GM10266 (cell line): ENCODE measurements around the gene METTL13.

Source experiments
- DNase-seq: peaks from one replicate; pipeline ENCODE4 v3.0.0; 2012; ENCODE audit errors: extremely low spot score
- TF ChIP-seq, protein P1 (sequence below): IDR thresholded peaks from 2 replicates; pipeline ENCODE4 v1.5.1; 2012; ENCODE audit warnings: mild to moderate bottlenecking, low read depth; ENCODE audit not compliant: control insufficient read depth, insufficient read depth; ENCODE audit errors: missing control alignments

METTL13 gene

DNA sequence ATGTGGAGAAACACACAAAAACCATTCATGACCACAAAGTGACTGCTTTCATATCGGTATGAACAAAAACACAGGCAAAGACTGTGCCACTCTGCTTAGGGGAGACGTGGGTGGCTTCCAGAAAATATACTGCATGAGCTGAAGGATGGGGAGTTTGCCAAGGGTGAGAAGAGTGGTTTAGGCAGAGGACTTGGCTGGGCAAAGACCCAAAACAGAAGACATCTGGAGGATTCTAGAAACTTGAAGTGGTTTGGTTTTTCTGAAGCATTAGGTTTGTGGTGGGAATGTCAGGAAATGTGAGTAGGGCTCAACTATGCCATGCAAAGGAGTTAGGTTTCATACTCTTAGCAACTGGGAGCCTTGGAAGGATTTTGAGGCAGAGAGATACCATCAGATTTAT lies 33.2 kb downstream of the METTL13 start:
- DNase-seq: no peak
- TF ChIP-seq, protein P1, sequence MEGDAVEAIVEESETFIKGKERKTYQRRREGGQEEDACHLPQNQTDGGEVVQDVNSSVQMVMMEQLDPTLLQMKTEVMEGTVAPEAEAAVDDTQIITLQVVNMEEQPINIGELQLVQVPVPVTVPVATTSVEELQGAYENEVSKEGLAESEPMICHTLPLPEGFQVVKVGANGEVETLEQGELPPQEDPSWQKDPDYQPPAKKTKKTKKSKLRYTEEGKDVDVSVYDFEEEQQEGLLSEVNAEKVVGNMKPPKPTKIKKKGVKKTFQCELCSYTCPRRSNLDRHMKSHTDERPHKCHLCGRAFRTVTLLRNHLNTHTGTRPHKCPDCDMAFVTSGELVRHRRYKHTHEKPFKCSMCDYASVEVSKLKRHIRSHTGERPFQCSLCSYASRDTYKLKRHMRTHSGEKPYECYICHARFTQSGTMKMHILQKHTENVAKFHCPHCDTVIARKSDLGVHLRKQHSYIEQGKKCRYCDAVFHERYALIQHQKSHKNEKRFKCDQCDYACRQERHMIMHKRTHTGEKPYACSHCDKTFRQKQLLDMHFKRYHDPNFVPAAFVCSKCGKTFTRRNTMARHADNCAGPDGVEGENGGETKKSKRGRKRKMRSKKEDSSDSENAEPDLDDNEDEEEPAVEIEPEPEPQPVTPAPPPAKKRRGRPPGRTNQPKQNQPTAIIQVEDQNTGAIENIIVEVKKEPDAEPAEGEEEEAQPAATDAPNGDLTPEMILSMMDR: no peak

DNA sequence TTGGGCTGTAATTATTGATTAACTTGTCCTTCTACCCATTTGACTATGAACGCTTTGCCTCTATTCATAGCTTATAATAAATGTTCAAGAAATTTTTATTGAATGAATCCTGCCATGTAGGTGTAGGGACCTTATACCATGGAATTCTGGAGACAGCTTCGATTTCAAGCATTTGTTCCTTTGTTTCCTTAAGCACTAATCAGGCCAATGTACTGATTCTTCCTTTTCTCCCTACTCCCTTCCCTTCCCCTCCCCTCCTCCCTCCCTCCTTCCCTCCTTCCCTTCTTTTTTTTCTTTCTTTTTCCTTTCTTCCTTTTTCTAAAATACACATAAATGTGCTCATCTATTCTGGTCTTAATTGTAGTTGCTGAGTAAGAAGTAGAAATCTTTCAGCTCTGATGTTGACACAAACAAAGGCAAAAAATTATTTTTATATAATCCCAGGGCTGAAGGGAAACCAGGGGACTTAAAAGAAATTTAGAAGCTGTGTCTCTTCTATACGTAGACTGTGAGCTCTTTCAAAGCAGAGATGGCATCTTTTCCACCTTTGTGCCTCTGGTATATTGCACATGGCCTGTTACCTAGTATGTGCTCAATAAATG lies 34.9 kb downstream of the METTL13 start:
- DNase-seq: no peak
- TF ChIP-seq, protein P1: no peak

DNA sequence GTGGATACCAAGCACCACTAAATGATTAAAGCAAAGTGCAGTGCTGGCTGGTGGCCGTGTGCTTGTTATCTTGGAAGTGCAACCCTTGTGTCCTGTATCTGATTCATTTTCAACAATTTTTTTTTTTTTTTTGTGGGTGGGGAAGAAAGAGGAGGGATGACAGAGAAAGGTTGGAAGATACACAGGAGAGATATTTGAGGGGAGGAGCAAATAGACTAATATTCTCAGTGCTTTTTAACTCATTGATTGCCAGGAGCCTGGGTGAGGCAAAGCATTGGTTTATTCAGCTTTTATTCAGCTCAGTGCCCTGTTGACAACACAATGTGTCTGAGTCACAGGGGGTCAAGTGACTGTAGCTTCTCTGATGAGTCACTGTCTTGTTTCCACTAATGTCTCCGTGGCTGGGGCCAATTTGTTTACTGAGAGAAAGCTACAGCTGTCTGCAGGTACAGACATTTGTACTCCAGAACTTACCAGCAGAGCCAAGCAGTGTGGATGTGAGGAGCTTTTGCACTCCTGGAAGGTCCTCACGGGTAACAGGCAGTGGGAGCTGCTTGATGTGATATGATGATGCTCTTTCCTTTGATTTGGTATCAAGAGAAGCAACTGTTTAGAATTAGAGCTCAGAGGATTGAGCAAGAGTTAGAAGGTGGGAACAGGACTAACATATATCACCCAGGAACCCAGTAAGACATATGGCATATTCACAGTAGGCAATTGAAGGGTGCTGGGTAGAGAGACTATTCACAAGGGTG lies 36.2 kb downstream of the METTL13 start:
- no peak for DNase-seq
- TF ChIP-seq, protein P1: no peak

DNA sequence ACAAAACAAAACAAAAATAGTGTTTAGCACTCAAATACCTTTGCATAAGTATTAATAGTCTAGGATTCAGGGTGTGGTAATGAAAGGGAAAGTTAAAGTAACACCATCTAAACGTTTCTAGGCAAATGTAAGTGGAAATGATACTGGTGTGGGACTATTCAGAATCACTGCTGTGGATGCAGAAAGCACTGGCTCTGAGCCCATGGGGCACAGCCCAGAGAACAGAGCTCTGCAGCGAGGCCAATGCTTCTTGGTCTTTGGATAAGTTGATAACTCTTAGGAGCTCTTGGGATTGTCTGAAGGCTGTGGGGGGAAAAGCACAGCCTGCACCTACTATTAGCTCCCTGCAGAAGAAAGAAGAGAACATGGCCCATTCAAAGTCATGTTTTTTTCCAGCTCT lies 38.5 kb downstream of the METTL13 start:
- TF ChIP-seq, protein P1: no peak
- no peak for DNase-seq

DNA sequence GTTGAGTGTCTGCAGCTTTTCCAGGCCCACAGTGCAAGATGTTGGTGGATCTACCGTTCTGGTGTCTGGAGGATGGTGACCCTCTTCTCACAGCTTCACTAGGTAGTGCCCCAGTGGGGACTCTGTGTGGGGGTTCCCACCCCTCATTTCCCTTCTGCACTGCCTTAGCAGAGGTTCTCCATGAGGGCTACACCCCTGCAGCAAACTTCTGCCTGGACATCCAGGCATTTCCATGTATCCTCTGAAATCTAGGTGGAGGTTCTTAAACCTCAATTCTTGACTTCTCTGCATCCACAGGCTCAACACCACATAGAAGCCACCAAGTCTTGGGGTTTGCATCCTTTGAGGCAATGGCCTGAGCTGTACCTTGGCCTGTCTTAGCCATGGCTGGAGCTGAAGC lies 45.5 kb downstream of the METTL13 start:
- DNase-seq: no peak
- TF ChIP-seq, protein P1: no peak

DNA sequence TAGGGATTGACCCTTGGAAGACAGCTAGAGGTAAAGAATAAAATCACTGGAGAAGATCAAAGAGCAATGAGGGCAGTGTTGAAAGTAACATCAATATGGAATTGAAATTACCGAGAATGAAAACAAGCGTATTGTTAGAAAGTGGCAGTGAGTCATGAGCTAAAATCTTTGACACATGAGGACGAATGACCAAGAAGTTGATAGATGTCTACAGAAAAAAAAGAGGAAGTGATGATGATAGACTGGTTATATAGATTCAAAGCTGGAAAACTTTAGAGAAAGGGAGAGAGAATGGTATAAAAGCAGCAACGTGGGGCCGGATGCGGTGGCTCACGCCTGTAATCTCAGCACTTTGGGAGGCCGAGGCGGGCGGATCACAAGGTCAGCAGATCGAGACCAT lies 47.3 kb downstream of the METTL13 start:
- DNase-seq: no peak
- TF ChIP-seq, protein P1: no peak

DNA sequence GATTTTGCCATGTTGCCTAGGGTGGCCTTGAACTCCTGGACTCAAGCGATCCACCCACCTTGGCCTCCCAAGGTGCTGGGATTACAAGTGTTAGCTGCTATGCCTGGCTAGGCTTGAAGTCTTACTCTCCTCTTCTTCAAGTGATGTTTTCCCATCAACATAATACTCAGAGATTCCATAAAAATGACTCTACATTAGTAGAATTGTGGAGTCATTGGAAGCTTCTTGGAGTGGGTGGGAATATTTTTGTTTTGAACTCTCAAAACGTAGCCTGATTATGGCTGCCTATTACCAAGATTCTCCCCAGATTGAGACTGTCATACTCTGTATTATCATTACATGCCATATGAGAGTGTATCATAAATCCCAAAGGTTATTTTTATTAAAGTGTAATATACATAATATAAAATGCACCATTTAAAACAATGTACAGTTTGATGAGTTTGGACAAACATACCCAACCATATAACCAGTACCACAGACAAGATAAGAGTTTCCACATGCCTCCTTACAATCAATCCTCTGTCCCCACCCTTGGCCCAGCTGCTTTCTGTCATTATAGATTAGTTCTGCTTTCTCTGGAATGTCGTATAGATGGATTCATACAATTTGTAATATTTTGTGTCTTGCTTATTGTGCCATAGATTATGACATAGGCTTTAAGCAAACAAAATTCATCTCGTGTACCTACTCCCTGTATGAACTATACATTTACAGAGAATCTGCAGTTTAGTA lies 51.8 kb downstream of the METTL13 start:
- no peak for DNase-seq
- TF ChIP-seq, protein P1: no peak
